ENCODE measurements around the gene ST6GALNAC2.

Gene ST6GALNAC2

DNA sequence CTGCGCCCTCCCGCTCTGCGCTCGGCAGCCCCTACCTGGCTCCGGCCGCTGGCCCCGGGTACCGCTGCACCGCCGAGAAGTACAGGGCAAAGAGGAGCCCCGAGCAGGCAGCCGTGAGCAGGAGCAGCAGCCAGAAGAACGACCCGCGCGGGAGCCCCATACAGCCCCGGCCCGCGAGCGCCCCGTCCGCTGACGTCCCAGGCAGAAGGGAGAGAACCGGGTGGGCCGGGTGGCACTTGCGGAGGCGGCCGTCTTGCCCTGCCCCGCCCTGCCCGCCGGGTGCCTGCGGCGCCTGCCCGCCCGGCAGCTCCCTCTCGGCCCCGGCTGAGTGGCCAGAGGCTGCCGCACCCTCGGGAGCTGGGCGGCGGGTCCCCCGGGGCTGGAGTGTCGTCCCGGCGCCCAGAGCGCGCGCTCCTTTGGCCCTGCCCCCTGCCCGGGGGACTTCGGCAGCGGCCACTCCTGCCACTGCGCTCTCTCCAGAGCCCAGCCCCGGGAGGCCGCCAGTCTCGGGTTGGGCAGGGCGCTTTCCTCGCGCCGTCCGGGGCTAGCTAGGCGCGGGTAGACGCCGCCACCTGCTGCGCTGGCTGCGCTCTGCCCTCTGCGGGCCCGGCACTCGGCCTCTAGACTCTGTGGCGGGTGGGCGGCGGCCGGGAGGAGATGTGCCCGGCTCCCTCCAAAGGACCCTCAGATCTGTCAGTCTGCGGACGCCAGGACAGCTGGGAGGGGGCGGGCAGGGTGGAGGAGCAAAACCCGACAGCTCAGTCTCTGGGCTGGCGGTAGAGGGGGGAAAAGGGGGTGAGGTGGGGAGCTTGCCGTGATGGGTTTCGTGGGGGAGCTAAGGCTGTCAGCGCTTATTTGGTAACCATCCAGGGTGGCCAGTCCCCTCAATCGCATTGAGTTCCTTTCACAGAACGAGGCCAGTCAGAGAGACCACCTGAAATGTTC is at the start of gene ST6GALNAC2 (continued):
- peak; percentile 90 for TF ChIP-seq HIC1 (tag by site-specific recombination; IDR thresholded peaks at IDR 0.05)
- TF ChIP-seq IKZF3 (tag by site-specific recombination; IDR thresholded peaks at IDR 0.05) = peak; percentile 60
- TF ChIP-seq ZFP41 (tag by site-specific recombination; IDR thresholded peaks at IDR 0.05; ENCODE audit: borderline replicate concordance) = no peak
- TF ChIP-seq ZFHX2 (tag by site-specific recombination; conservative IDR thresholded peaks at IDR 0.05) = peak; percentile 28; the same call in 1 of the 2 replicates
- no peak; the same call in 1 of the 2 replicates for TF ChIP-seq EGR2 (tag by site-specific recombination; IDR thresholded peaks at IDR 0.05; ENCODE audit: low read depth)
- no peak for TF ChIP-seq ZNF473 (tag by site-specific recombination; IDR thresholded peaks at IDR 0.05)
- TF ChIP-seq AEBP2 (tag by site-specific recombination; IDR thresholded peaks at IDR 0.05; ENCODE audit: borderline replicate concordance) = no peak
- peak; percentile 92 for TF ChIP-seq ZNF423 (tag by site-specific recombination; IDR thresholded peaks at IDR 0.05)
- TF ChIP-seq ZNF561 (tag by site-specific recombination; IDR thresholded peaks at IDR 0.05; ENCODE audit: borderline replicate concordance) = peak; percentile 71; the same call in 1 of the 2 replicates
- 0 out of 2 replicates have a peak, but pooled peaks have one; percentile 12 for TF ChIP-seq PRDM4 (tag by site-specific recombination; IDR thresholded peaks at IDR 0.05)
- TF ChIP-seq ZNF404 (tag by site-specific recombination; IDR thresholded peaks at IDR 0.05) = no peak
- 0 out of 2 replicates have a peak, but pooled peaks have one; percentile 40 for TF ChIP-seq ZNF121 (tag by site-specific recombination; IDR thresholded peaks at IDR 0.05)
- TF ChIP-seq ZBTB8A (tag by site-specific recombination; IDR thresholded peaks at IDR 0.05) = peak; percentile 79
- no peak for TF ChIP-seq ZNF114 (tag by site-specific recombination; IDR thresholded peaks at IDR 0.05)
- TF ChIP-seq, protein P1, sequence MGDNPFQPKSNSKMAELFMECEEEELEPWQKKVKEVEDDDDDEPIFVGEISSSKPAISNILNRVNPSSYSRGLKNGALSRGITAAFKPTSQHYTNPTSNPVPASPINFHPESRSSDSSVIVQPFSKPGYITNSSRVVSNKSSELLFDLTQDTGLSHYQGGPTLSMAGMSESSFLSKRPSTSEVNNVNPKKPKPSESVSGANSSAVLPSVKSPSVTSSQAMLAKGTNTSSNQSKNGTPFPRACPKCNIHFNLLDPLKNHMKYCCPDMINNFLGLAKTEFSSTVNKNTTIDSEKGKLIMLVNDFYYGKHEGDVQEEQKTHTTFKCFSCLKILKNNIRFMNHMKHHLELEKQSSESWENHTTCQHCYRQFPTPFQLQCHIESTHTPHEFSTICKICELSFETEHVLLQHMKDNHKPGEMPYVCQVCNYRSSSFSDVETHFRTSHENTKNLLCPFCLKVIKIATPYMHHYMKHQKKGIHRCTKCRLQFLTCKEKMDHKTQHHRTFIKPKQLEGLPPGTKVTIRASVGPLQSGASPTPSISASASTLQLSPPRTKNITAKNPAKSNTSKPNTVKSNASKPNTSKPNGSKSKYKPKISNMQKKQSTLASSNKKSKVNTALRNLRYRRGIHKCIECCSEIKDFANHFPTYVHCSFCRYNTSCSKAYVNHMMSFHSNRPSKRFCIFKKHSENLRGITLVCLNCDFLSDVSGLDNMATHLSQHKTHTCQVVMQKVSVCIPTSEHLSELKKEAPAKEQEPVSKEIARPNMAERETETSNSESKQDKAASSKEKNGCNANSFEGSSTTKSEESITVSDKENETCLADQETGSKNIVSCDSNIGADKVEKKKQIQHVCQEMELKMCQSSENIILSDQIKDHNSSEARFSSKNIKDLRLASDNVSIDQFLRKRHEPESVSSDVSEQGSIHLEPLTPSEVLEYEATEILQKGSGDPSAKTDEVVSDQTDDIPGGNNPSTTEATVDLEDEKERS (tag by site-specific recombination; IDR thresholded peaks at IDR 0.05) = no peak
- TF ChIP-seq ZNF311 (tag by site-specific recombination; IDR thresholded peaks at IDR 0.05; ENCODE audit: borderline replicate concordance) = no peak
- TF ChIP-seq ZNF274 (IDR thresholded peaks at IDR 0.05; ENCODE audit: low read length) = no peak
- no peak for TF ChIP-seq ZNF274 (tag by site-specific recombination; IDR thresholded peaks at IDR 0.05; ENCODE audit: borderline replicate concordance)
- no peak for TF ChIP-seq ZNF112 (tag by site-specific recombination; IDR thresholded peaks at IDR 0.05)
- TF ChIP-seq ZNF677 (tag by site-specific recombination; IDR thresholded peaks at IDR 0.05) = no peak
- TF ChIP-seq HOXA7 (CRISPR knock-in tag; IDR thresholded peaks at IDR 0.05; ENCODE audit: borderline replicate concordance) = no peak
- TF ChIP-seq ZIC2 (tag by site-specific recombination; IDR thresholded peaks at IDR 0.05) = peak; percentile 95
- TF ChIP-seq ZBTB48 (tag by site-specific recombination; IDR thresholded peaks at IDR 0.05) = no peak; the same call in 1 of the 2 replicates
- TF ChIP-seq, protein P2, sequence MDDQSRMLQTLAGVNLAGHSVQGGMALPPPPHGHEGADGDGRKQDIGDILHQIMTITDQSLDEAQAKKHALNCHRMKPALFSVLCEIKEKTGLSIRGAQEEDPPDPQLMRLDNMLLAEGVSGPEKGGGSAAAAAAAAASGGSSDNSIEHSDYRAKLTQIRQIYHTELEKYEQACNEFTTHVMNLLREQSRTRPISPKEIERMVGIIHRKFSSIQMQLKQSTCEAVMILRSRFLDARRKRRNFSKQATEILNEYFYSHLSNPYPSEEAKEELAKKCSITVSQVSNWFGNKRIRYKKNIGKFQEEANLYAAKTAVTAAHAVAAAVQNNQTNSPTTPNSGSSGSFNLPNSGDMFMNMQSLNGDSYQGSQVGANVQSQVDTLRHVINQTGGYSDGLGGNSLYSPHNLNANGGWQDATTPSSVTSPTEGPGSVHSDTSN (CRISPR knock-in tag; IDR thresholded peaks at IDR 0.05) = peak; percentile 49; the same call in 1 of the 2 replicates
- TF ChIP-seq, protein P3, sequence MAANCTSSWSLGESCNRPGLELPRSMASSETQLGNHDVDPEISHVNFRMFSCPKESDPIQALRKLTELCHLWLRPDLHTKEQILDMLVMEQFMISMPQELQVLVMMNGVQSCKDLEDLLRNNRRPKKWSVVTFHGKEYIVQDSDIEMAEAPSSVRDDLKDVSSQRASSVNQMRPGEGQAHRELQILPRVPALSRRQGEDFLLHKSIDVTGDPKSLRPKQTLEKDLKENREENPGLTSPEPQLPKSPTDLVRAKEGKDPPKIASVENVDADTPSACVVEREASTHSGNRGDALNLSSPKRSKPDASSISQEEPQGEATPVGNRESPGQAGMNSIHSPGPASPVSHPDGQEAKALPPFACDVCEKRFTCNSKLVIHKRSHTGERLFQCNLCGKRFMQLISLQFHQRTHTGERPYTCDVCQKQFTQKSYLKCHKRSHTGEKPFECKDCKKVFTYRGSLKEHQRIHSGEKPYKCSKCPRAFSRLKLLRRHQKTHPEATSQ (tag by site-specific recombination; IDR thresholded peaks at IDR 0.05) = peak; percentile 68; the same call in 1 of the 2 replicates
- no peak for TF ChIP-seq ZNF433 (tag by site-specific recombination; IDR thresholded peaks at IDR 0.05; ENCODE audit: low read depth)
- TF ChIP-seq ZNF707 (tag by site-specific recombination; IDR thresholded peaks at IDR 0.05) = no peak
